HG02973 (cell line): ENCODE measurements around the gene SLC39A11.
A peak's percentile ranks its signal among the peaks of the same experiment; 100 is the strongest.

Experiments
- ATAC-seq: cut with Tn5 transposase; IDR thresholded peaks from one replicate; pipeline ENCODE4 v1.9.1; 2021; ENCODE audit warnings: moderate library complexity; ENCODE audit not compliant: unreplicated experiment

The SLC39A11 gene

DNA sequence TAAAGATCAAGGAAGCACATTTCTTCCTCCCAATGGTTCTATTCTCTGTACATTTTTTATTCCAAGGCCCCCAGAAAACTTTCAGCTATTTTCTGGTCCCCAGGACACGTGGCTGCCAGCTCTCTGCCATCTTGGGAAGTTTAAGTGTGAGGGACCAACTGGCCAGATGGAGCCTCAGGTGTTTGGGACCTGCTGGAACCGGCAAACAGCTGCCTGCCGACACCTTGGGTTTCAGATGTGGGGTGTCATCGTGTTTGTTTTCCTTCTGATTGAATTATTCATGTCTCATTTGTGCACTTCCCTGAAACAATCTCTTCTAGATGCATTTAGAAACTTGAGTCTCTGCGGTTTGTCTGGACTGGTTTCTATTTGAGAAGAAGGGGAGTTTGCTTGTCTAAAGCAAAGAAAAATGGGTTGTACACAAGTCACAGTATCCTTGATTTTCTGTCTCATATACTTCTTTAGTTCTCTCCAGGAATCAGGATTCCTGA lies 386.5 kb downstream of the SLC39A11 start:
- peak; percentile 70 for ATAC-seq

DNA sequence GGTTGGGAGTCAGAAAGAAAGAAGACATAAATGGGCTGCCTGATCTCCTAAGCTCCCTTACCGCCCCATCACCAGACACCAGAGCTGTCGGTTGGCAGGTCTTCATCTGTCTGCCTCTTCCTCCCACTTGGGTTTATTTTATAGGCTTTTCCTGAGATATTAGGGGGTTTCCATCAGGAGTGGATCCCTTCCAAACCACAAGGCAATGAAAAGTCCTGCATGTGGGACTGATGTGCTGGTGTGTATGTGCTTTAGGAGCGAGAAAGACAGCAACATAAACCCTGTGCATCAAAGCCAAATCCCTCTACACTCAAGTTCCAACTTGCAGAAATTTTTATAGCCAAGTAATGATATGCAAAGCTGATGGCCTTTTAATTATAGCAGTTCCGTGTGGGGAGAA lies 389.5 kb downstream of the SLC39A11 start:
- ATAC-seq = no peak

DNA sequence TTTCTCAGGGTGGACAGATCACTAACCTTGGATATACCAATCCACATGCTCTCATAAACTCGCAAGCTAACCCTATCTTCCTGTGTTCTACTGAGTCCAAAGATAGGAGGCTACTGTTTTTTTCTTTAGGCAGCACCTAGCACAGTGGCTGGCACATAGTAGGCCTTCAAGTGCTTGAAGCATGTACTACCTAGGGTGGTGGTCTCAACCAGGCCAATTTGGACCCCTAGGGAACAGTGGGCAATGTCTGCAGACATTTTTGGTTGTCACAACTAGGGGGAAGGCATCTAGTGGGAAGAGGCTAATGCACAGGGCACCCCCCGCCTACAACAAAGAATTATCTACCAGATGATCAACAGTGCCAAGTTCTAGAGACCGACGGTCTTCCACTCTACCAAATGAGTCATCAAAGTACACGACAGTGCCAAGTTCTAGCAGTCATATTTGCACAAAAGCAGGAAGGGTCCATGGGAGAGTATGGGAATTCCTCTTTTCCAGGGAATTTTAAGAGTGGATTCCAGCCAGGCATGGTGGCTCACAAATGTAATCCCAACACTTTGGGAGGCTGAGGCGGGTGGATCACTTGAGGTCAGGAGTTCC lies 390.3 kb downstream of the SLC39A11 start:
- no peak for ATAC-seq

DNA sequence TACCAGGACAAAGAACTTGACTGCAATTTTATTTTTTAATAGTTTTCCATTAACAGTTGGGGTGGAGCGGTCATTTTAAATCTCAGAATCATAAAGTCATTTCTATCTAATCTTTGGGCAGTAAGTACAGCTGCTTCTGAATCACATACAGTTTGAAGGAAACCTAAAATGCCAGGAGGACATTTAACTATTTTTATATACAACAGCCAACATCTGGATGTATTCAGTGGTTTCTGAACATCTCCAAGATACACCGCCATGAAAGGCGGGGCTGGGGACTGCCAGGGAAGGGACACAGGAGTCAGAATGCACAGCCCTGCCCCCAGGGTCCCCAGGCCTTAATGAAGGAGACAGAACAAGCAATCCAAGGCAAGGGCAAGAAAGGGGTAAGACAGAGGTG lies 392.3 kb downstream of the SLC39A11 start:
- ATAC-seq = no peak

DNA sequence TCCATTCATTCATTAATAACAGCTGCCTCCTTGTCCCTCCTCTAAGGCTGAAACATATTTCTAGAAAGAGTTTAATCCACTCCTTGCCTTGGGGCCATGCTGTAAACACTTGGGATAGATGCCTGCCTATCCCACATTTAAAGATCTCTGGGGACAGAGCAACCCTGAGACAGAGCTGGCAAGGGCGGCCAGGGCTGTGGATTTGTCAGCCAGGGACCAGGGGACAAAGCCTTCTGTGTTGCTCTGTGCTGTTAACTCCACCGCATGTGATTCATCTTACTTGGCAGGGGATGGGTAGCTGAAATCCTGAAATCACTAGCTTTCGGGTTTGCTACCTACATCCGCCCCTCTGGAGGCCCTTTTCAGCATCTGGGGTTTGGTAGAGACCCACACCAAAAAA lies 392.9 kb downstream of the SLC39A11 start:
- ATAC-seq = no peak

DNA sequence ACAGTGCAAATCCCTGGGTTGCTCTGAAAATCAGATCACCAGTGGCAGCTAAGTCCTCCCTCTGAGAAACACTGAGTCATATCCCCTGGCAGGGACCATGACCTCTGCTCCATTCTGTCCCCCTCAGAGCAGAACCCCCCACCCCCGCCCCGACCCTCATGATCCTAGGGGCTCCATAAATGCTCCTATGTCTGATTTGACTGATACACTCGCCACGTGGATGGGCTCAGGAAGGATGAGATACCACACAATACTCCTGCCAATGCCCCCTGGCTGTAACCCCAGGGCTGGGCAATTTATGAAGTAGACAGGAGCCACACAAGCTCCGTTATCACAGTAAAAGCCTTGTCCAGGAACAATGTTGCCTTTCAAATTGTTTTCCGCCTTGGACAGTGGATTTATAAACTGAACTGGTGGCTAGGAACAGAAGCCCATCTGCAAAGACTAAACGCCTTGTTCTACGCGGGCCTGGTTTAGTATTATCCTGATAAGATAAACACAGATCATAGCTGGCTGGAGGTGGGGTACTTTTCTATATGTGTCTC lies 394.8 kb downstream of the SLC39A11 start:
- no peak for ATAC-seq

DNA sequence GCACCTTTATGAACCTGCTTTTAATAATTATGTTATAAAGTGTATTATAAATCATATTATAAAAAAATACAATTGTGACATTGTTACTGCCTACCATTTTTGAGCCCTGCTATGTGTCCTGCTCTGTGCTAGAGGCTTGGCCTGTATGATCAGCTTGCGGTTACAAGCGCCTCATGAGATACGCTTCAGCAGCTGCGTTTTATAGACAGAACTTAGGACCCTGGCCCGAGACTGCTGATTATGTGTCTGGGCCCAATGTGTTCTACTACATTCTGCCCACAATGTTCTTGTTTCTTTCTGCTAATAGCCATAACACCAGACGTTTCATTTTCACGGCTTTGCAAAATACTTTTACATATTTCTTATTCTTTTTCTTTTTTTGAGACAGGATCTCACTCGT lies 395.8 kb downstream of the SLC39A11 start:
- no peak for ATAC-seq

DNA sequence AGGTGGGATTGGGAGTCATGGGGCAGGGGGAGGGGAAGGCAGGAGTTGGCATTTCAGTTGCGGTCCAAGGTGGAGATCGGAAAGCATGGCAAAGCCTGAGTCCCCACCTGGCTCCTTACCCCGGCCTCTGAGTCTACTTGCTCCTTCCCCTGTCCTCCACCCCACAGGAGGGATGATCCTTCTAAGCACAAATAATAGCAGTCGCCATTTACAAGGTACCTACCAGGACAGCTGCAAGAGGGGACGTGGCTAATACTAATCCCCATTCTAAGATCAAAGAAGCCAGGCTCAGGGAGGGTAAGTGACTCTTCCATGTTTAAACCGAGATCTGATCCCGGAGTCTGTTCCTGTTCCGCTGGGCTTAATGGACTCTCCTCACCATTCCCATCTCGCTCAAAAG lies 396.3 kb downstream of the SLC39A11 start:
- no peak for ATAC-seq

DNA sequence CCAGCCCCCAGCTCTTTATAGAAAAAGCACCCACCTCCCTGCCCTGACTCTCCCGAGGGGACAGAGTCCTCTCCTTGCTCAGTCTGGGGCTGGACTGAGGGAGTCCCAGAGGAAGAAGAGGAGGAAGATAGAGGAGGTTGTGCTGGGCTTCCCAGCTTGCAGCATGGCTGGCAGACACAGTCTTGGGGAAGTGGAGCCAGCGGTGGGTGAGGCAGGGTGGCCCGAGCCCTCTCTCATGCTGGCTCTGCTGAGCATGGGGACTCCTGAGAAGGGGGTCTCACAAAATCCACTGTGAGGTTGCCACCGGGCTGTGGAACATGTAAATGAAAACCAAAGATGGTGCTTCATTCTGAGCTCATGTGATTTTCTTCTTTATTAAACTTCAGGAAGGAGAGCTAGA lies 398.5 kb downstream of the SLC39A11 start:
- ATAC-seq = no peak

DNA sequence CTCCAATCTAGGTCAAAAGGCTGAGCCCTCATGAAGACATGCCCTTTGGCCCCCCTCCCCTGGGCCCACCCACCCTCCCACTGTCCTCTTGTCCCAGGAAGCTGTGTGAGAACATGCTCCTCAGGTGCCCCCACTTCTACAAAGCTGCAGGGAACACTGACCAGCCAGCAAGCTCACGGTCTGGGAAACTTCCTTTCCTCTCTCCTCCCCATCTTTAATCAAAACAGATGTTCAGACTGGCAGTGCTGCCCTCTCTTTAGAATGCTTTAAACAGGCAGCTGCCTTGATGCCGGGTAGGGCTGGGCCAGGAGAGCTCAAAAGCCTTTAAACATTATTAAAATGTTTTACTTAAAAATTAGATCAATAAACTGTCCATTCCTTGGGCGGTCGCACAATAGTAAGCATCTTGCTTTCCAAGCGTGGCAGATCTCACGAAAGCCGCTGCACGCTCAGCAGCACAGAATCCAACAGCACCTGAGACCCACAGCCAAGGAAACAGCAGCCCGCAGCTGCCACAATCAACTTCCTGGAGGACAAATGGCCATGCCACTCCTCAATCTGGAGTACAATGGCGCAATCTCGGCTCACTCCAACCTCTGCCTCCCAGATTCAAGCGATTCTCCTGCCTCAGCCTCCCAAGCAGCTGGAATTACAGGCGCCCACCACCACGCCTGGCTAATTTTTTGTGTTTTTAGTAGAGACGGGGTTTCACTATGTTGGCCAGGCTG lies 399.2 kb downstream of the SLC39A11 start:
- ATAC-seq = no peak

DNA sequence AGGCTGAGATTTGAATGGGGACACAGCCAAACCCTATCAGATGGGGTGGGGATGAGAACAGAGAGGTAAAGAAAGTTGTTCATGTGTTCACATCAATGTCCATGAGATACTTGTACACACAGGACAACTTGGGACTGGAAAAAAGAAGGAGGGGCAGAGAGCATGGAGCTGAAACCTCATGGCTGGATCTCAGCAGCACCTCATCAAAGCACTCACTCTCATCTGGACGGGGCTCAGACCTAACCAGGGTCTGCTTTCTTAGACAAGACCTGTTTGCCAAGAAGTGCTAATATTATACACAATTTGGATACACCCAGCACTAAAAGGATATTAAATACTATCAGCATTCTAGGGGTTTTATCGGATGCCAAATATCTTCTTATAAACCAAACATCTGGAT lies 399.8 kb downstream of the SLC39A11 start:
- ATAC-seq = no peak

DNA sequence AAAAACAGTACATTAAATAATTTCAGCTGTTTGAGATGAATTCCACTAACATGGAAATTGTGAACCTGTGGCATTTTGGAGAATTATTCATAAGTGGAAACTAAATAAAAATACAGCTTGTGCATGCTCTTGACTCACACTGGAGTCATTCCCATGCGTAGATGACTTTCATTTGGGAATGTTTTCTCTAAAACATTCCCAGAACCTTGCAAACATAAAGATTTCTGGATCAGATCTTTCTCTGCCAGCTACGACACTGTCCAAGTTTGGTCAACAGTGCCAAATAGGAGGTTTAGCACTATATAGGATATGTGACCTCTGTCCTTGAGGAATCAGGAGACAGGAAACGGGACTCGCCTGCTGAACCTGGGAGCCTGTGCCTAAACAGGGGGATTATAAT lies 400.9 kb downstream of the SLC39A11 start:
- ATAC-seq = no peak

DNA sequence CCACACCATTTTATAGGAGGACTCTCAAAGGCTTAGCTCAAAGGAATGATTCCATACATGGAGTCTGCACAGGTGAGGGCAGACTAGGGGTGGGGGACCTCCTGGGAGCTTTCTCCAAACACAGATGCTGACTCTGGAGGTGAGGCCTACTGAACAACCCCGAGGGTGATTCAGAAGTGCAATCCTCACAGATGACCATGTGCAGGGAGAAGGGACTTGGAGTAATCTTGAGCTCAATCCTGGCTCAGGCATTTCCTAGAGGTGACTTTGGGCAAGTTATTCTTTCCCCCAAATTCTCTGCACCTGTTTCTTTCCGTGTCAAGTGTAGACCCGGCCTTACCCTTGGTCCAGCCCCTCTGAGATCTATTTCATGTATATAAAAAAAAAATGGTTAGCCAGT lies 401.5 kb downstream of the SLC39A11 start:
- ATAC-seq = no peak

DNA sequence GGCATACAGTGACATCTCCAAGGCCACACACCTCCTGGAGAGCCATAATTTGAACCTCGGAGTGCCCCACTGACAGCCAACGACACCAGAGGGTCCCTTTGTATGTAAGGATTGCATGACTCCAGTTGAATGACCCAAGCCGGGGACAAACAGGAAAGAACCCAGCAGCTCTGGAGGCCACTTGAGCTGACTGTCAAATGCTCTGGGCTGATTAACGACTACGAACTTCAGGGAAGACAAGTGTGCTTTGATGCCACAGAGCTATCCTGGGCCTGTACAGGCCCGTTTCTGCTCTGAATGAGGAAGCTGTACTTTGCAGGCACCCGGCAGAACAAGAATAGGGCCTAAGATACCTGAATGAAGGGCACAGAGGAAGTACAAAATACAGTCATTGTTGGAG lies 404.6 kb downstream of the SLC39A11 start:
- no peak for ATAC-seq

DNA sequence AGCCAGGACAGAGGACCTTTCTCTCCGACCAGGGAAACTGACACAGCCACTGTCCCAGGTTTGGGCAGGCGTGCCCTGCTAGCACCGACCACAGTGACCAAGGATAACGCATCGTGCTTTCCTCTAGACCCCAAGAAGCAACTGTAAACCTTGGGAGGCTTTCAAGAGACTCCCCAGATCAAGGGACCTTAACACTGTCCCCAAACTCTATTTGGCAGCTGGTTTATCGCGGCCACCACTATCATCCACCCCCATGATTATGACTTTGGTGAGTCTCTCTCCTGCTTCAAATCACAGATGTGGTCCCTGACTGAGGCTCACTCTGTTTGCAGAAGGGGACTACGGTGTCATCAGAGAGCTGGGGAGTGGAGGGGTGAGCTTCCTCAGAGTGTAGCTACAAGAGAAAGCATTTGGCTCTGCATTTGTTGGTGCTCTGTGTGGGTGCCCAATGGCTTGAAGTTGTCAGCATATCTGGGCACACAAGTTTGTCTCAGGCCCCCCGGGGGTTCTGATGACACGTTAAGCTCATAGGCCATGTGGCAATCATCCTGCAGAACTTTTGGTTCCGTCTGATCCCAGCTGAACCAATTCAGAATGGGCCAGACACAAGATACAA lies 408.0 kb downstream of the SLC39A11 start:
- no peak for ATAC-seq

DNA sequence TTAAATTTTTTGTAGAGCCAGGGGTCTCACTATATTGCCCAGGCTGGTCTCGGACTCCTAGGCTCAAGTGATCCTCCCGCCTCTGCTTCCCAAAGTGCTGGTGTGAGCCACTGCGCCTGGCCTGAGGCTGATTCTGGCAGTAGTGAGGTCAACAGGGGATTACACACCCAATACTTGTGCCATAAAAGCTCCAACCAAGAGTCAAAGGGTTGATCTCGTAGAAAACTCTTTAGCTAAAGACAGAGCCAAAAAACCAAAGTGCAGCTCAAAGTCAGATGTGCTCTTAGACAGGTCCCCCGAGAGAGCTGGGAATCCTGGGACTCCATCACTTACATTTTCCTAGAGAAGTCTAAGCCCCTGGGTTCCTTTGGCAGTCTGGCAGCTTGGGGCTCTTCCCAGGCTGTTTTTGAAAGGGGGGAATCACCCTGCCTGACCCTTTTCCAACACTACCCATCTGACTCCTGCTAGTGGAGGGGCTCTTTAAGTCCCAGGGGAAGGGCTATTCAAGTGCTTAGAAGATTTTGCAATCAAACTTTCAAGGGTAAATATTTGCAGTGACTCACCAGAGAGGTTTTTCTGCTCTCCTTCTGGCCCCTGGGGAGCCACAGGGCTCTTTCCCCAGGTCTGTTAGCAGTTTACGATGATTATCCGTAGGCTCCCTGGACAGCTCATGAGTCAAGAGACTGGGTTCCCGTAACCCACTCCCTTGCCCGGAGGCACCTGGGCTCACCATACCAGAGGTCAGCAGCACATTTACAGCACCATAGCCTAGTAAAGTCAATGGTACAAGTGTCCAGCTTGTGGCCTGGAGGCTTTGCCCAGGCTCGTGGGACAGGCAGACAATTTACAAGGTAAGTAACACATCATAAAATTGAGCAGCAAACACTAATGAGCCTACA lies 408.7 kb downstream of the SLC39A11 start:
- ATAC-seq = no peak

DNA sequence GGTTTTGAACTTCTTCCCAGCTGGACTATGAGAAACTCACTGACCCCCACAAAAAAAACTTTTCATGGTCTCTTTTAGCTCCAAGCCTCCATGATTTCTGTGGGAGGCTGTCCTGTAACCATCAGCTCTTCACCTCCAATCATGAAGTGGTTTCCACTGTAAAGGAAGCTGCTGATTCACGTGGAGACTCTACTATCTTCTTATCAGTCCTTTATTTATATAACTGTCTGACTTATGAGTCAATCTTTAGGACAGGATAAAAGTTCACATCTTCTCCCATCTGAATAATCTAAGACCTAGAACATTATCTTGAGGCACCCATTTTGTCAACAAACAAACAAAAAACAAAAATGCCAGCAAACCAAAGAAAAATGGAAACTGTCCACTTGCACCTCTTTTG lies 409.9 kb downstream of the SLC39A11 start:
- no peak for ATAC-seq

DNA sequence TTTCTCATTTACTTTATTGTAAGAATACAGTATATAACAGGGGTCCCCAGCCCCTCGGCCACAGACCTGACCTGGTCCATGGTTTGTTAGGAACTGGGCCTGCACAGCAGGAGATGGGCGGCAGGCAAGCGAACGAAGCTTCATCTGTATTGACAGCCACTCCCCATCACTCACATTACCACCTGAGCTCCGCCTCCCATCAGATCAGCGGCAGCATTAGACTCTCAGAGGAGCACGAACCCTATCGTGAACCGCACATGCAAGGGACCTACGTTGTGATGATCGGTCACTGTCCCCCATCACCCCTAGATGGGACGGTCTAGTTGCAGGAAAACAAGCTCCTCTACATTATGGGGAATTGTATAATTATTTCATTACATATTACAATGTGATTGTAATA lies 410.6 kb downstream of the SLC39A11 start:
- no peak for ATAC-seq

DNA sequence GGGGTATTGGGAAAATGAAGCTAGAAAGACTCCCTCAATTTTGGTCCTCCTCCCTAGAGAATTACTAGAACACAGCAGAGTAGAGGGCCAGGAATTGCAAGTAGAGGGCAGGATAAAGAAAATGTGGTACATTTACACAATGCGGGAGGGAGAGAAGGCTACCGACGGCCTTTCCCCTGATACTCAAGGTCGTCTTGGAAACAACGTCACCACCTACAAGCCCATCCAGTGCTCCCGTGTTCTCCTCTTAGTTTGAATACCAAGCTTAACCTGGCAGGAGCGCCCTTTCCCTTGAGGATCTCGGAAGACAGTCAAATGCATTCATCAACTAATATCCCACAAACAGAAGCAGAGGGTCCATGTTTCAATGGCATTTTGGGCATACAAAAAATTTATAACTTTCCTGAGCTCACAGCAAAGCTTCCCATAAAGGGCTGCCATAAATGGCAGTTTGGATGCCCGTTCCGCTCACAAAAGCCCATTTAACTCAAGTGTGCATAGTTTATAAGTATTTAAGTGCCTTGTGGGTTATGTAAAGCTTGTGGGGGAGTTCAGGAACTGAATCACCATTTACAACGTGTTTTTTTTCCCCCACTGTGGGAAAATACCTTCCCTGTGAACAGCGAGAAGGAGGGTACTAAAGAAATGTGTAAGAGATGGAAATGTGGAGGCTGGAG lies 414.6 kb downstream of the SLC39A11 start:
- ATAC-seq = no peak

DNA sequence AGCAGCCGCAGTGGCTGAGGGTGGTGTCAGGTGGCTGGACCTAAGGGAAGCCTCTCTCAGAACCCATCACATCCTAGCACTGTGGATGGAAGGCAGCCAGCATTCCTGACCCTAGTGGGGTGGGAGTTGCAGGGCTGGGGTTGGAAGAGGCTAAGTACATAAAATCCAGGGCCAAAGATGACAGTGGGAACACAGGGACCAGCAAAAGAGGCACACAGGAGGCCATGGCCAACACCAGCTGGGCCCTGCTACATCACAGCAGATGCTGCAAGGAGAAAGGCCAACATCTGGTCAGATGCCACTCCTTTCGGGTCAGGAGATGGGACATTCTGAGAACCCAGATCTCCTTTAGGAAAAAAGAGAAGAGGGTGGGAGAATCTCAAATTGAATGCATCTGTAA lies 415.4 kb downstream of the SLC39A11 start:
- ATAC-seq = no peak

DNA sequence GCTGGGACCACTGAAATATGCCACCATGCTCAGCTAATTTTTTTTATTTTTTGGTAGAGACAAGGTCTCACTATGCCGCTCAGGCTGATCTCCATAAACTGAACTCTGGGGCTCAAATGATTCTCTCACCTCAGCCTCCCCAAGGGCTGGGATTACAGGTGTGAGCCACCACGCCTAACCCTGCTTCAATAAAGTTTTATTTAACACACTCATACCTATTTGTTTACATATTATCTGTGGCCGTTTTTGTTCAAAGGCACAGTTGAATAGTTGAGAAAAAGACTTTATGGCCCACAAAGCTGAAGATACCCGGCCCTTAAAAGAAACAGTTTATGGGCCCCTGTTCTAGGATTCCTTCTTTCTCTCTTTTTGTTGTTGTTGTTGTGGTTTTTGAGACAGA lies 419.8 kb downstream of the SLC39A11 start:
- ATAC-seq = no peak
